ENCODE data around the gene OR2H2.
A peak's percentile ranks its signal among the peaks of the same experiment; 100 is the strongest.

OR2H2 gene

GRCh38 chr6:29584821-29585220 lies at the start of gene OR2H2:
Gene OR2H2 (plus strand): TSS chr6:29585121. CDS start chr6:29587945, 2,824 bp downstream.
- no peak for DNase-seq

DNA sequence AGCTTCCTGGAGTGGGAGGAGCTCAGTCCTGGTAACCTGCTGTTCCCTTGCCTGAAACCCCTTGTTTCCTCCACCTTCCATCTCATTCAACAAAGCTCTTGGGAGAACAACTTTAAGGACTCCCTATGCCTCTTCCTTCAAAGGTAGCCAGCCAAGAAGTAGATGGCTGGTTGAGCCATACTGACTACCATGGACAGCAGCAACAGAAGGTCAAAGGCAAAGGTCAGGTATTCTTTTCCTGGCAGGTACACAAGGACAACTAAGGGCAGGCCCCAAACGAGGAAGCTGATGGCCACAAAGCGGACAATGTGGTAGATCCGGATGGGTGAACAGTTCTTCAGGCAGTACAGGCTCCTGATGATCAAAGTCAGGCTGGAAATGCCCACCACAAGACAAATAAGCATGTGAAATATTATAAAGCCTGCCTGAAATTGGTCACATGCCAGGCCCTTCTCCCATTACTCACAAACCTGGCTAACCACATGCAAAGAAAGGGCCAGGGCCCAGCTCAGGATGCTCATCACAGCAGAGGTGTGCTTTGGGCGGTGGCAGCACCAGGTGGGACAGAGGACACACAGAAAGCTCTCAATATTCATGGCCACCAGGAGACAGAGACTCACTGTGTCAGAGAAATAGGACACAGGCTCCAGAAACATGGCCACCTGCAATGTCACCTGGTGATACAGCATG lies 47.1 kb upstream of the OR2H2 start:
- no peak for DNase-seq

DNA sequence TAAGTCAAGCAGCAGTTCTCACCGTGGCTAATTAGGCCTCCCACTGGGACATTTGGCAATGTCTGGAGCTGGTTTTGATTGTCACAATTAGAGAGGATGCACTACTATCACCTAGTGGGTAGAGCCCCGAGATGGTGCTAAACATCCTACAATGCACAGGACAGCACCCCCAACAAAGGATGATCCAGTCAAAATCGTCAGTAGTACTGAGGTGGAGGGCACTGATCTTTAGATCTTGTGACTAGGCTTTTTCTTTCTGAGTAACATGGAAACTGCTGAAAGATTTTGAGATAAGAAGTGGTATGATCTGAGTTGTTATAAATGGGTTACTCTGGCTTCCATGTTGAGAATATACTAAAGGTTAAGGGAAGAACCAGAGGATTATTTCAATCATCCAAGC lies 37.3 kb upstream of the OR2H2 start:
- no peak for DNase-seq

GRCh38 chr6:29552512-29553051 lies 32.3 kb upstream of the OR2H2 start:
- DNase-seq: no peak

- peak in 1 of 2 experiments; percentile 15 for DNase-seq
Measured at GRCh38 chr6:29553268-29554057, 31.5 kb upstream of the OR2H2 start.

GRCh38 chr6:29554764-29555163 lies 30.2 kb upstream of the OR2H2 start:
- DNase-seq: no peak

DNA sequence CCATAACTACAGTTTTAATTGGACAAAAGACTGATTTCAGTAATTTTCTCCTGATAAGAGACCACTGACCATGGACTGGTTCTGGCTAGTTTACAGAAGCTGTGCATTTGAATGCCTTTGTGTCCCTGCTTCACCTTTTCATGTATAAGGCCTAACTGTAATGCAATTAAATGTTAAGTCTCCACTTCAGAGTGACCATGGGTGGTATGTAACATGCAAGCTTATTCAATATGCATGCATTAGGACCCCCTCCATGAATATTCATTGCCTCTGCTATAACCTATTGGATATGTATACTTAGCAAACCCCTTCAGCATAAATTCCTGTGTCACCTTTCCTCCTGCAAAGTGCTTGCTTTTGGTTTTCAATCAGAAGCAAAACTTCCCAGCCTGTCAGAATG lies 27.6 kb upstream of the OR2H2 start:
- no peak for DNase-seq

GRCh38 chr6:29558439-29559079 lies 26.4 kb upstream of the OR2H2 start:
- DNase-seq: no peak

DNA sequence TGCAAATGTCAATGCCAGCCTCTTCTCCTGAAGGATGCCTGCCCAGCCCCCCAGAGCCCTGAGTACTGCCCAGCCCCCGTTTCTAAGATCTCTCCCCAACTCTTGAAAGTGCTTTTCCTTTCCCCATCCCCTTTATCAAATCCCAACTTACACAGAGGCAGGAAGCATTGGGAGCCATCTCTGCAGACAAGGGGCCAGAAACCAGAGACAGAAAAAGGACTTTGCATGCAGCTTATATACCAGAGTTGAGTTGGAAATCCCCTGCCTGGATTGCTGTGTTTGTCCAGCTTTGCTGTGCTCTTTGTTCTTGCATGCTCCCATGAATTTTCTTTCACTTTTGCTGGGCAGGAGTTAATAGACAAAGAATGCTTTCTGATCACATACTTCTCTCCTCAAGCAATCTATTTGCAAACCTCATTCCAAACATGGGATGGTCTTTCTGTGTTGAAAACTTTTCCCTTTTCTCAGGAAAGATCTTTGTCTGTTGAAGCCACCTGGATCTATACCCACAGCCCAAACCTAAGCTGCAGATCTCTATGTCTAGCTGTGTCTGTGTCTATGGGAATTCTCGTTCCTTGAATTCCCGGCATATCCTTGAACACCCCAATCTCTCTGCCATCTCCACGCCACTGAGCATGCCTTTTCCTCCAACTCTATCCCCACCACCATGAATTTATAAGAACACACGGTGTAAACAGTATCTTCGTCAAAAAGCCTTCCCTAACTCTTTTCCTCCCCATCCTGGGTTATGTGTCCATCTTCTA lies 25.2 kb upstream of the OR2H2 start, which contains the start of gene UBD:
UBD (minus strand) TSS at position 209 of the 764 bp plus-strand sequence; CDS start at position 178, 31 bp downstream.
- DNase-seq: no peak

DNA sequence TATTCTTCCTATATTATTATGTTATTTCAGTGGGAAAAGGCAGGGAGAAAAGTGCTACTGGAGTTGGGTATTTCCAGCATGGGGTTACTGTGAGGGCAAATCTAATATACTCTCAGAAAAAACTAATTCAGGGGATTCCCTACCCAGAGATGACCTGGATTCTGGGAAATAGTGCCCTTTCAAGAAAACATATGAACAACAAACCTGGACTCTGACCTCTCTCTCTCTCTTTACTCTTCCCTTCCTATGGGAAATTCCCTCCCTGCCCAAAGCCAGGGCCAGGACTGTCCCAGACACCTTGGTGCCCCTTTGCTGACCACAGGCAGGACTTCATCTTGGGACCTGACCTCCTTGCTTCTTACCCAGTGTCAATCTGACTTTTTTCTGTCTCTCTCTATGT lies 23.8 kb upstream of the OR2H2 start:
- no peak for DNase-seq

DNA sequence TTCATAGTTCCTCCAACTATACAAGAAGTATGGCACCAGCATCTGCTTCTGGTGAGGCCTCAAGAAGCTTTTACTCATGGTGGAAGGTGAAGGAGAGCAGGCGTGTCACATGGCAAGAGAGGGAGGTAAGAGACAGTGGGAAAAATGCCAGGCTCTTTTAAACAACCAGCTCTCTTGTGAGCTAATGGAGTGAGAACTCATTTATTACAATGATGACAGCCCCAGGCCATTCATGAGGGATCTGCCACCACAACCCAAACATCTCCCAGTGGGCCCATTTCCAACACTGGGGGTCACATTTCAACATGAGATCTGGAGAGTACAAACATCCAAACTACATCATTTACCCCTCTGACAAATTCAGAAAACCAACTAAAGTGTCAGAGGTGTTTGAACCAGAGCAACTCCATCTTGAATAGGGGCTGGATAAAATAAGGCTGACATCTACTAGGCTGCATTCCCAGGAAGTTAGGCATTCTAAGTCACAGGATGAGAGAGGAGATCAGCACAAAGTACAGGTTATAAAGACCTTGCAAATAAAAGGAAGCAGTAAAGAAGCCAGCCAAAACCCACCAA lies 23.2 kb upstream of the OR2H2 start:
- DNase-seq: no peak

- DNase-seq: no peak
Measured at GRCh38 chr6:29563435-29563965, 21.4 kb upstream of the OR2H2 start.

- DNase-seq: no peak
Measured at GRCh38 chr6:29564875-29565274, 20.0 kb upstream of the OR2H2 start.

GRCh38 chr6:29566856-29567255 lies 18.1 kb upstream of the OR2H2 start:
- no peak for DNase-seq

- no peak for DNase-seq
Measured at GRCh38 chr6:29567541-29567940, 17.4 kb upstream of the OR2H2 start.

GRCh38 chr6:29567991-29568390 lies 16.9 kb upstream of the OR2H2 start:
- no peak for DNase-seq

GRCh38 chr6:29576056-29576455 lies 8.9 kb upstream of the OR2H2 start:
- no peak for DNase-seq

GRCh38 chr6:29577544-29577943 lies 7.4 kb upstream of the OR2H2 start:
- DNase-seq: no peak

- DNase-seq: peak; percentile 38 to 51
Measured at GRCh38 chr6:29589423-29590048, 4.6 kb downstream of the OR2H2 start.

- no peak for DNase-seq
Measured at GRCh38 chr6:29590218-29590808, 5.4 kb downstream of the OR2H2 start.

DNA sequence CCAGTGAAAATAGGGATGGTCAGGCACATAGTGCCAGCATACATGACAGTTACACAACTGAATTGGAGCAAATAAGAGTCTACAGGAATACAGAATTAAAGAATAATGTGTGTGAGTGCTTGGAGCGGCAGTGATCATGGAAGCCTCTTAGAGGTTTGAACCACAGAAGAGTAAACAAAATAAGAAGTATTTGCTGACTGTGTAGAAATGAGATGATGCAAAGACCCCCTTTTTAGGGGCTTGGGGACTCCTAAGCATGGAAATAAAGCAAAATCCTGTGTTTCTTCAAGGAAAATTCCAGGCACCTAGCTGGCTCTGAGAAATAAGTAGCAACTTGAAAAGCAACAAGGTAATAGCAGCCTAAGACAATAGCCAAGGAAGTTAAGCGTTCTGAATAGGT lies 6.8 kb downstream of the OR2H2 start:
- DNase-seq: no peak
